H1 (cell line): ENCODE data around the gene ARHGAP25. TPM values are rescaled to one million over a fixed set of nuclear protein-coding genes. Genes with fewer than 3 reads are reported as not detected.

Experiments
- CTCF ChIA-PET: fragments of 300-600 bp; sonication (Branson Sonifier 250); formaldehyde crosslinking; loops from one replicate; lab custom pipeline; 2021; ENCODE audit not compliant: partially characterized antibody; lab: Charles Lee
- POLR2A ChIA-PET: fragments of 300-600 bp; sonication (Branson Sonifier 250); formaldehyde crosslinking; loops from one replicate; lab custom pipeline; 2021; ENCODE audit warnings: inconsistent platforms; ENCODE audit not compliant: partially characterized antibody; lab: Charles Lee
- DNase-seq, 2 experiments: peaks; one replicate each; pipeline versions ENCODE4 v3.0.0 to v3.0.0-alpha.2; 2010 to 2022; ENCODE audit warnings: low spot score in 2 of 2, low read depth in 1 of 2, mixed read lengths in 1 of 2
- FAIRE-seq: peaks from 2 replicates; lab custom pipeline; 2011; peaks lifted over from hg19 to GRCh38; lab: Jason Lieb, UNC
- H2AFZ ChIP-seq: 2 replicates; pipeline ENCODE4 v1.8.1; 2012; ENCODE audit warnings: low read length, inconsistent platforms
- H2AK5ac ChIP-seq: 2 replicates; pipeline ENCODE4 v1.6.1; 2013; ENCODE audit warnings: low read depth, low read length
- H2BK120ac ChIP-seq: replicated peaks from 2 replicates; pipeline ENCODE3; 2013; ENCODE audit warnings: low read depth, low read length, inconsistent platforms
- H2BK12ac ChIP-seq: 2 replicates; pipeline ENCODE4 v1.6.1; 2013; ENCODE audit warnings: low read depth, low read length
- H2BK15ac ChIP-seq: 2 replicates; pipeline ENCODE4 v1.6.1; 2013; ENCODE audit warnings: low read length
- H2BK20ac ChIP-seq: 2 replicates; pipeline ENCODE4 v1.6.1; 2013; ENCODE audit warnings: low read length
- H2BK5ac ChIP-seq: 2 replicates; pipeline ENCODE4 v1.6.1; 2013; ENCODE audit warnings: low read depth, low read length
- H3K14ac ChIP-seq: 2 replicates; pipeline ENCODE4 v1.6.1; 2013; ENCODE audit warnings: inconsistent platforms; ENCODE audit not compliant: insufficient read length
- H3K18ac ChIP-seq: 2 replicates; pipeline ENCODE4 v1.6.1; 2013; ENCODE audit warnings: low read length; ENCODE audit errors: extremely low read depth
- H3K23ac ChIP-seq: 2 replicates; pipeline ENCODE4 v1.6.1; 2013; ENCODE audit warnings: inconsistent platforms; ENCODE audit not compliant: insufficient read length
- H3K23me2 ChIP-seq: 2 replicates; pipeline ENCODE4 v1.6.1; 2013; ENCODE audit warnings: low read depth, low read length
- H3K27ac ChIP-seq: 2 replicates; pipeline ENCODE4 v1.6.1; 2011; ENCODE audit warnings: low read depth, low read length, inconsistent platforms
- H3K27me3 ChIP-seq, 4 experiments: replicated peaks in 1 of 4; 1 replicate in 1 of 4; 2 replicates in 3 of 4; pipeline versions ENCODE4 v1.6.1 to v1.8.1; 2011 to 2013; ENCODE audit warnings: low read length in 3 of 4, mild to moderate bottlenecking in 3 of 4, inconsistent platforms in 2 of 4, mixed read lengths in 2 of 4, moderate library complexity in 1 of 4; ENCODE audit not compliant: control insufficient read depth in 3 of 4, insufficient read depth in 3 of 4; ENCODE audit errors: extremely low read depth in 1 of 4
- H3K36me3 ChIP-seq, 4 experiments: 2 replicates each; pipeline versions ENCODE4 v1.6.1 to v1.8.1; 2011 to 2013; ENCODE audit warnings: mild to moderate bottlenecking in 4 of 4, low read length in 3 of 4, moderate library complexity in 2 of 4, control low read depth in 1 of 4, inconsistent platforms in 1 of 4; ENCODE audit not compliant: insufficient read depth in 4 of 4, control insufficient read depth in 2 of 4
- H3K4ac ChIP-seq: replicated peaks from 2 replicates; pipeline ENCODE3; 2013; ENCODE audit warnings: low read length, low read depth, mixed read lengths, inconsistent platforms; ENCODE audit not compliant: insufficient read length
- H3K4me1 ChIP-seq, 4 experiments: replicated peaks in 1 of 4; 1 replicate in 1 of 4; 2 replicates in 3 of 4; pipeline versions ENCODE4 v1.6.1 to v1.8.1; 2011 to 2013; ENCODE audit warnings: low read length in 3 of 4, inconsistent platforms in 2 of 4, mixed read lengths in 1 of 4; ENCODE audit not compliant: insufficient read depth in 4 of 4, control insufficient read depth in 3 of 4
- H3K4me2 ChIP-seq, 2 experiments: 2 replicates each; pipeline versions ENCODE4 v1.6.1 to v1.8.1; 2011 to 2013; ENCODE audit warnings: low read depth in 2 of 2, low read length in 2 of 2, control low read depth in 1 of 2, inconsistent platforms in 1 of 2, mild to moderate bottlenecking in 1 of 2; ENCODE audit not compliant: insufficient read depth in 1 of 2
- H3K4me3 ChIP-seq, 4 experiments: fragments of 200-600, 300-600 bp in 1 of 4; sonication (generic), shearing (Covaris generic), sonication (Bioruptor Twin) in 1 of 4; 2 replicates each; pipeline versions ENCODE4 v1.5.1 to v1.8.1; 2011 to 2016; ENCODE audit warnings: low read length in 4 of 4, low read depth in 3 of 4, control low read depth in 2 of 4, inconsistent platforms in 2 of 4, mild to moderate bottlenecking in 2 of 4, mixed read lengths in 1 of 4, moderate library complexity in 1 of 4; ENCODE audit not compliant: insufficient read depth in 2 of 4; ENCODE audit errors: extremely low read depth in 1 of 4
- H3K56ac ChIP-seq: replicated peaks from 2 replicates; pipeline ENCODE3; 2013; ENCODE audit warnings: low read depth, mild to moderate bottlenecking, mixed read lengths, low read length, inconsistent platforms; ENCODE audit not compliant: insufficient read length
- H3K79me1 ChIP-seq: 2 replicates; pipeline ENCODE4 v1.6.1; 2013; ENCODE audit warnings: low read depth, low read length, control low read depth
- H3K79me2 ChIP-seq, 2 experiments: 2 replicates each; pipeline versions ENCODE4 v1.6.1 to v1.8.1; 2012 to 2013; ENCODE audit warnings: low read length in 2 of 2, mild to moderate bottlenecking in 2 of 2, inconsistent platforms in 1 of 2; ENCODE audit not compliant: insufficient read depth in 2 of 2, control insufficient read depth in 1 of 2
- H3K9ac ChIP-seq, 4 experiments: replicated peaks in 1 of 4; 1 replicate in 1 of 4; 2 replicates in 3 of 4; pipeline versions ENCODE4 v1.6.1 to v1.8.1; 2011 to 2013; ENCODE audit warnings: low read depth in 3 of 4, low read length in 3 of 4, control low read depth in 2 of 4, mild to moderate bottlenecking in 2 of 4, moderate library complexity in 2 of 4, inconsistent platforms in 1 of 4; ENCODE audit errors: extremely low read depth in 1 of 4
- H3K9me3 ChIP-seq, 2 experiments: 2 replicates each; pipeline versions ENCODE4 v1.6.1 to v1.8.1; 2012 to 2013; ENCODE audit warnings: mild to moderate bottlenecking in 2 of 2, moderate library complexity in 2 of 2, control low read depth in 1 of 2, inconsistent platforms in 1 of 2, low read depth in 1 of 2, low read length in 1 of 2, mixed read lengths in 1 of 2; ENCODE audit not compliant: insufficient read depth in 2 of 2
- H4K20me1 ChIP-seq, 2 experiments: replicated peaks in 1 of 2; 2 replicates each; pipeline versions ENCODE3 to v1.8.1; 2011 to 2013; ENCODE audit warnings: inconsistent platforms in 2 of 2, low read length in 2 of 2, mild to moderate bottlenecking in 1 of 2; ENCODE audit not compliant: insufficient read depth in 2 of 2, control insufficient read depth in 1 of 2
- H4K5ac ChIP-seq: 2 replicates; pipeline ENCODE4 v1.6.1; 2013; ENCODE audit warnings: low read length, low read depth, mixed read lengths, inconsistent platforms; ENCODE audit not compliant: insufficient read length
- H4K8ac ChIP-seq: 2 replicates; pipeline ENCODE4 v1.8.0; 2013; ENCODE audit warnings: mild to moderate bottlenecking, moderate library complexity, low read length, inconsistent platforms; ENCODE audit not compliant: insufficient read depth; ENCODE audit errors: extremely low read depth
- H4K91ac ChIP-seq: replicated peaks from 2 replicates; pipeline ENCODE3; 2013; ENCODE audit warnings: low read length, mixed read lengths, inconsistent platforms; ENCODE audit not compliant: insufficient read length
- CTCF ChIP-seq, 3 experiments: IDR thresholded peaks; 1 replicate in 2 of 3; 2 replicates in 1 of 3; pipeline versions ENCODE4 v1.5.1 to v1.6.1; 2011; ENCODE audit warnings: low read length in 3 of 3, mild to moderate bottlenecking in 3 of 3, inconsistent platforms in 2 of 3, low read depth in 1 of 3, moderate library complexity in 1 of 3; ENCODE audit not compliant: insufficient read depth in 1 of 3; ENCODE audit errors: control extremely low read depth in 1 of 3
- RAD21 ChIP-seq, 2 experiments: IDR thresholded peaks in 1 of 2; conservative IDR thresholded peaks in 1 of 2; 2 replicates each; pipeline ENCODE4 v1.6.1; 2011; ENCODE audit warnings: low read depth in 2 of 2, low read length in 2 of 2, improper control_type of control experiment in 1 of 2, inconsistent platforms in 1 of 2, mild to moderate bottlenecking in 1 of 2, moderate library complexity in 1 of 2
- RBBP5 ChIP-seq: IDR thresholded peaks from 2 replicates; pipeline ENCODE4 v1.7.1; 2012; ENCODE audit warnings: low read depth, mild to moderate bottlenecking, inconsistent platforms, low read length, moderate library complexity, borderline replicate concordance
- TEAD4 ChIP-seq: IDR thresholded peaks from 2 replicates; pipeline ENCODE4 v1.6.1; 2012; ENCODE audit warnings: low read depth, low read length, inconsistent platforms, mixed read lengths
- WGBS, 2 experiments: shearing (Covaris generic) in 1 of 2; methylation state at CpG; one replicate each; pipeline versions ENCODE4 v1.1.6 to v1.1.7; 2013 to 2015; ENCODE audit warnings: low lambda C conversion rate in 2 of 2, mixed read lengths in 2 of 2, inconsistent platforms in 1 of 2, low coverage in 1 of 2, missing lambda C conversion rate in 1 of 2; ENCODE audit not compliant: insufficient replicate concordance in 2 of 2, insufficient coverage in 1 of 2, insufficient read length in 1 of 2; ENCODE audit errors: extremely low coverage in 1 of 2, missing lambda C conversion rate in 1 of 2; 5-methylcytosine and 5-hydroxymethylcytosine counted together
- polyA plus RNA-seq, 7 experiments: library from polyadenylated mRNA; depleted of rRNA in 3 of 7; stranded (reverse) in 5 of 7; unstranded in 2 of 7; fragments of >200 nt in 5 of 7; fragments of 200-250 nt in 2 of 7; gene quantifications; 1 replicate in 5 of 7; 2 replicates in 1 of 7; 4 replicates in 1 of 7; pipeline versions ENCODE4 v1.2.1 to v1.2.3, GENCODE V29; 2011 to 2013; ENCODE audit warnings: missing spikeins in 2 of 7, mixed read lengths in 2 of 7
- total RNA-seq: library from RNA; stranded (reverse); fragmentation: NEBNext Ultra II Directional; extraction: Animal tissue kit (Norgen Biotek cat#: 25700); gene quantifications from 2 replicates; pipeline ENCODE4 v1.2.1, GENCODE V29; 2021

ARHGAP25 gene
- total and polyA plus RNA-seq, 2 of the 8 experiments (the other 6 are each of a cell fraction or from before 2014, with no cell fraction given) = 1.00 to 1.2 TPM

- FAIRE-seq (no peak), DNase-seq (peak in 1 of 2 experiments; percentile 65)
- H3K18ac ChIP-seq = no peak overlapping the region
- H2AK5ac ChIP-seq = no peak overlapping the region
- H2BK5ac ChIP-seq = no peak overlapping the region
- H3K4ac ChIP-seq = no peak overlapping the region
- no peak overlapping the region for H3K23ac ChIP-seq
- peaks cover 9 to 13% of the 10 kb centered on the region in 2 experiments; a peak in 2 of 4 replicates for H3K9me3 ChIP-seq
- H3K9ac ChIP-seq = no peak overlapping the region
- CTCF ChIA-PET = interaction anchor here (0.7 to 6.6 kb wide), 37 partner anchors 10 to 130 kb away, joined by 3 to 113 read pairs (median 5); no protein-coding TSS in a partner anchor
- H3K4me3 ChIP-seq = no peak overlapping the region
- no peak overlapping the region for H3K14ac ChIP-seq
- H4K8ac ChIP-seq = no peak overlapping the region
- WGBS, 2 experiments = 95% methylated on average over 2 of the region's 2 CpGs; no CpG with 5 or more reads in 1 of the 2 experiments
- H4K20me1 ChIP-seq = no peaks in the 10 kb centered on the region
- no peaks in the 10 kb centered on the region for H3K79me2 ChIP-seq
- no peak overlapping the region for H2BK120ac ChIP-seq
- H3K79me1 ChIP-seq = no peaks in the 10 kb centered on the region
- no peak overlapping the region for H3K56ac ChIP-seq
- H2BK20ac ChIP-seq = no peak overlapping the region
- H4K91ac ChIP-seq = no peak overlapping the region
- no peak overlapping the region for H2BK12ac ChIP-seq
- H2AFZ ChIP-seq = no peak overlapping the region
- H4K5ac ChIP-seq = no peak overlapping the region
- TF ChIP-seq CTCF (IDR thresholded peaks at IDR 0.05; ENCODE audit: control extremely low read depth in 1 of 3, insufficient read depth in 1 of 3, low read depth in 1 of 3, low read length in 3 of 3) (peak; percentile 52 to 79 (median 67)), RBBP5 (no peak), TEAD4 (0 out of 2 replicates have a peak, but pooled peaks have one; percentile 6), RAD21 (IDR thresholded peaks at IDR 0.05 in 1 of 2, conservative IDR thresholded peaks at IDR 0.05 in 1 of 2; ENCODE audit: low read depth in 2 of 2, low read length in 2 of 2) (peak; percentile 81 to 87)
- TF ChIP-seq, all 59 proteins: peak for 3
- Histone ChIP-seq H3K36me3 (no peaks in the 10 kb centered on the region), H3K27ac (no peak overlapping the region), H2BK15ac (no peak overlapping the region), H3K4me1 (no peaks in the 10 kb centered on the region), H3K4me2 (no peak overlapping the region), H3K23me2 (no peaks in the 10 kb centered on the region), H3K27me3 (no peaks in the 10 kb centered on the region)
- POLR2A ChIA-PET = interaction anchor here (0.8 kb wide), 1 partner anchor 469 kb away, joined by 3 read pairs; no protein-coding TSS in a partner anchor
Measured at GRCh38 chr2:68839260-68839833, 104.7 kb downstream of the ARHGAP25 start.
